CD4-positive, alpha-beta T cell treated with Interleukin-10 for 1 hour (primary cell): ENCODE data around the gene ATP5PD.

Source experiments
- DNase-seq: peaks from one replicate; pipeline ENCODE4 v3.0.0-alpha.2; 2020

Gene ATP5PD

GRCh38 chr17:75046407-75047289, at the start of gene ATP5PD, which contains the start of gene KCTD2:
Gene ATP5PD (minus strand): TSS chr17:75046969. CDS start chr17:75042650, 4,319 bp downstream.
Gene KCTD2 (plus strand): TSS chr17:75047225. CDS start chr17:75047251, 26 bp downstream.
- DNase-seq: peak; percentile 96

GRCh38 chr17:75096082-75096625, 49.4 kb upstream of the ATP5PD start:
- DNase-seq: no peak

GRCh38 chr17:75094871-75095399, 48.2 kb upstream of the ATP5PD start:
- no peak for DNase-seq

- no peak for DNase-seq
Measured at GRCh38 chr17:75093548-75094158, 46.9 kb upstream of the ATP5PD start.

GRCh38 chr17:75091855-75092327, 45.1 kb upstream of the ATP5PD start:
- DNase-seq: no peak

- no peak for DNase-seq
Measured at GRCh38 chr17:75090871-75091854, 44.4 kb upstream of the ATP5PD start.

GRCh38 chr17:75088465-75089417, 42.0 kb upstream of the ATP5PD start:
- no peak for DNase-seq

- DNase-seq: peak; percentile 49
Measured at GRCh38 chr17:75087558-75088453, 41.0 kb upstream of the ATP5PD start, which contains the start of gene SLC16A5. Gene SLC16A5 (plus strand): TSS chr17:75087954. CDS start chr17:75093637, 5,683 bp downstream.

- DNase-seq: no peak
Measured at GRCh38 chr17:75087182-75087557, 40.4 kb upstream of the ATP5PD start.

- DNase-seq: no peak
Measured at GRCh38 chr17:75086496-75087181, 39.9 kb upstream of the ATP5PD start.

GRCh38 chr17:75084039-75084660, 37.4 kb upstream of the ATP5PD start:
- no peak for DNase-seq

GRCh38 chr17:75082683-75083082, 35.9 kb upstream of the ATP5PD start:
- no peak for DNase-seq

- no peak for DNase-seq
Measured at GRCh38 chr17:75081611-75082540, 35.1 kb upstream of the ATP5PD start.

GRCh38 chr17:75079023-75079373, 32.2 kb upstream of the ATP5PD start:
- DNase-seq: no peak

- DNase-seq: no peak
Measured at GRCh38 chr17:75078284-75079022, 31.7 kb upstream of the ATP5PD start.

GRCh38 chr17:75077496-75078283, 30.9 kb upstream of the ATP5PD start:
- peak; percentile 50 for DNase-seq
